MM.1S (cell line): ENCODE measurements around the gene TOR3A.
"Not testable (repeated sequence)": the region's sequence is repeated elsewhere in the genome, so short reads cannot be mapped to it uniquely, and the experiment has no call there.

Experiments used
- DNase-seq: peaks from one replicate; pipeline ENCODE4 v3.0.0-alpha.2; 2015
- H2AFZ ChIP-seq: fragments of 300-600 bp; sonication (generic); 2 replicates; pipeline ENCODE4 v1.6.0; 2016; ENCODE audit warnings: antibody characterized with exemption, low read length
- H3F3A ChIP-seq: fragments of 300-600 bp; sonication (generic); 2 replicates; pipeline ENCODE4 v1.6.1; 2016; ENCODE audit warnings: mild to moderate bottlenecking, antibody characterized with exemption, low read length, moderate library complexity, mixed read lengths; ENCODE audit not compliant: insufficient read depth
- H3K27ac ChIP-seq: fragments of 300-600 bp; sonication (generic); 2 replicates; pipeline ENCODE4 v1.5.1; 2016; ENCODE audit warnings: mild to moderate bottlenecking, low read length
- H3K27me3 ChIP-seq: fragments of 300-600 bp; sonication (generic); replicated peaks from 2 replicates; pipeline ENCODE4 v1.6.0; 2016; ENCODE audit warnings: low read length; ENCODE audit not compliant: insufficient read depth
- H3K36me3 ChIP-seq: fragments of 300-600 bp; sonication (generic); replicated peaks from 2 replicates; pipeline ENCODE4 v1.6.1; 2016; ENCODE audit warnings: mild to moderate bottlenecking, low read length, mixed read lengths; ENCODE audit not compliant: insufficient read depth
- H3K4me1 ChIP-seq: fragments of 300-600 bp; sonication (generic); 2 replicates; pipeline ENCODE4 v1.6.1; 2016; ENCODE audit warnings: low read length, mixed read lengths
- H3K4me2 ChIP-seq: fragments of 300-600 bp; sonication (generic); 2 replicates; pipeline ENCODE4 v1.6.0; 2016; ENCODE audit warnings: low read depth, low read length
- H3K4me3 ChIP-seq: fragments of 300-600 bp; sonication (generic); 2 replicates; pipeline ENCODE4 v1.5.1; 2016; ENCODE audit warnings: low read length, mixed read lengths
- H3K79me2 ChIP-seq: fragments of 300-600 bp; sonication (generic); 2 replicates; pipeline ENCODE4 v1.6.1; 2016; ENCODE audit warnings: mixed run types, low read length, mixed read lengths
- H3K9ac ChIP-seq: fragments of 300-600 bp; sonication (generic); 2 replicates; pipeline ENCODE4 v1.6.1; 2016; ENCODE audit warnings: low read length, mixed read lengths
- H3K9me2 ChIP-seq: fragments of 300-600 bp; sonication (generic); replicated peaks from 2 replicates; pipeline ENCODE4 v1.6.1; 2016; ENCODE audit warnings: mild to moderate bottlenecking, low read length, mixed read lengths; ENCODE audit not compliant: insufficient read depth
- H3K9me3 ChIP-seq: fragments of 300-600 bp; sonication (generic); replicated peaks from 2 replicates; pipeline ENCODE4 v1.6.1; 2016; ENCODE audit warnings: mild to moderate bottlenecking, low read length, mixed read lengths; ENCODE audit not compliant: insufficient read depth
- H4K20me1 ChIP-seq: fragments of 300-600 bp; sonication (generic); 2 replicates; pipeline ENCODE4 v1.6.1; 2016; ENCODE audit warnings: mild to moderate bottlenecking, low read length, moderate library complexity, mixed read lengths; ENCODE audit not compliant: insufficient read depth
- CTCF ChIP-seq: fragments of 300-600 bp; sonication (generic); IDR thresholded peaks from 2 replicates; pipeline ENCODE4 v1.5.1; 2016; ENCODE audit warnings: antibody characterized with exemption, low read length, mixed read lengths
- EZH2 ChIP-seq: fragments of 300-600 bp; sonication (generic); optimal IDR thresholded peaks from 2 replicates; pipeline ENCODE3; 2017; ENCODE audit warnings: low read depth, mild to moderate bottlenecking, antibody characterized with exemption, low read length, mixed read lengths
- EZH2phosphoT487 ChIP-seq: fragments of 300-600 bp; sonication (generic); IDR thresholded peaks from 2 replicates; pipeline ENCODE4 v1.6.1; 2018; ENCODE audit warnings: antibody characterized with exemption, low read length

Gene TOR3A

GRCh38 chr1:179038528-179039281 is 43.2 kb upstream of the TOR3A start:
- no peak overlapping the region for H3K27ac ChIP-seq
- H3K4me2 ChIP-seq = no peak overlapping the region
- peaks cover 9% of the 10 kb centered on the region; the same call in 1 of the 2 replicates for H4K20me1 ChIP-seq

DNA sequence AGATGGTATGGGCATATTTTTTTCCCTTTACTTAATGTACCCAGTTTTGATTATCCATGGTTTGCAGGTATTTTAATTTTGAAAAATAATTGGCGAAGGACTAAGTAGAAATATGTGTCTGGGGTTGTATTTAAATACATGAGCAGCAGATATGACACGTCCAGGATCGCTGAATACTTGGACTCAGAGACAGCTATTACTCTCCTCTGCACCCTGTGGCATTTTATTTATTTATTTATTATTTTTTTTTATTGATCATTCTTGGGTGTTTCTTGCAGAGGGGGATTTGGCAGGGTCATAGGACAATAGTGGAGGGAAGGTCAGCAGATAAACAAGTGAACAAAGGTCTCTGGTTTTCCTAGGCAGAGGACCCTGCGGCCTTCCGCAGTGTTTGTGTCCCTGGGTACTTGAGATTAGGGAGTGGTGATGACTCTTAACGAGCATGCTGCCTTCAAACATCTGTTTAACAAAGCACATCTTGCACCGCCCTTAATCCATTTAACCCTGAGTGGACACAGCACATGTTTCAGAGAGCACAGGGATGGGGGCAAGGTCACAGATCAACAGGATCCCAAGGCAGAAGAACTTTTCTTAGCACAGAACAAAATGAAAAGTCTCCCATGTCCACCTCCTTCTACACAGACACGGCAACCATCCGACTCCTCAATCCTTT is 42.2 kb upstream of the TOR3A start:
- not testable (repeated sequence) for H2AFZ ChIP-seq, H3K4me3 ChIP-seq, H3K4me1 ChIP-seq, H3K9me3 ChIP-seq, DNase-seq, H3K9ac ChIP-seq, H3K4me2 ChIP-seq, H3K27me3 ChIP-seq, H3K27ac ChIP-seq, H3K9me2 ChIP-seq, H4K20me1 ChIP-seq, H3K36me3 ChIP-seq, H3F3A ChIP-seq
- peaks cover 44% of the 10 kb centered on the region for H3K79me2 ChIP-seq

More at GRCh38 chr1:179038528-179039281, 43.2 kb upstream of the TOR3A start:
- no peaks in the 10 kb centered on the region for H3K9me2 ChIP-seq
- H3F3A ChIP-seq = no peaks in the 10 kb centered on the region
- H3K27me3 ChIP-seq = no peaks in the 10 kb centered on the region
- H2AFZ ChIP-seq = no peak overlapping the region
- peaks cover 53% of the 10 kb centered on the region for H3K79me2 ChIP-seq
- no peaks in the 10 kb centered on the region for H3K36me3 ChIP-seq
- TF ChIP-seq EZH2phosphoT487 = no peak
- TF ChIP-seq CTCF = no peak
- no peak for TF ChIP-seq EZH2
- H3K4me3 ChIP-seq = no peak overlapping the region
- H3K9me3 ChIP-seq = no peaks in the 10 kb centered on the region
- H3K9ac ChIP-seq = no peak overlapping the region
- peaks cover 16% of the 10 kb centered on the region for H3K4me1 ChIP-seq
- no peak for DNase-seq

GRCh38 chr1:179040175-179040551 is 41.7 kb upstream of the TOR3A start:
- H3K27ac ChIP-seq, H3K9me2 ChIP-seq, H2AFZ ChIP-seq, H3K9ac ChIP-seq, H3K4me2 ChIP-seq, H3K9me3 ChIP-seq, H3K36me3 ChIP-seq, H4K20me1 ChIP-seq, H3K4me3 ChIP-seq, DNase-seq, H3K27me3 ChIP-seq, H3K4me1 ChIP-seq, H3F3A ChIP-seq: not testable (repeated sequence)
- peaks cover 39% of the 10 kb centered on the region for H3K79me2 ChIP-seq

GRCh38 chr1:179042087-179042486 is 39.8 kb upstream of the TOR3A start:
- Histone ChIP-seq H3K9me3 (no peaks in the 10 kb centered on the region), H3K4me3 (no peak overlapping the region), H3F3A (no peaks in the 10 kb centered on the region), H3K27me3 (no peaks in the 10 kb centered on the region), H3K36me3 (no peaks in the 10 kb centered on the region), H3K4me1 (peaks cover 6% of the 10 kb centered on the region; the same call in 1 of the 2 replicates), H2AFZ (no peak overlapping the region), H3K9me2 (no peaks in the 10 kb centered on the region), H4K20me1 (0 out of 2 replicates have a peak, but pooled peaks cover 6% of the 10 kb centered on the region), H3K79me2 (peaks cover 23% of the 10 kb centered on the region), H3K27ac (no peak overlapping the region), H3K9ac (no peak overlapping the region), H3K4me2 (no peak overlapping the region)
- TF ChIP-seq EZH2phosphoT487 (no peak), EZH2 (no peak), CTCF (no peak)
- DNase-seq = no peak
